H54 (cell line): ENCODE measurements around the gene DEK.
A peak's percentile ranks its signal among the peaks of the same experiment; 100 is the strongest.
"Not testable (repeated sequence)": the region's sequence is repeated elsewhere in the genome, so short reads cannot be mapped to it uniquely, and the experiment has no call there.

ENCODE experiments used
- DNase-seq: peaks from one replicate; pipeline ENCODE4 v3.0.0; 2011; ENCODE audit warnings: low spot score, mixed read lengths; ENCODE audit not compliant: insufficient read length
- FAIRE-seq: peaks from 3 replicates; lab custom pipeline; 2011; peaks lifted over from hg19 to GRCh38; lab: Jason Lieb, UNC
- POLR2A ChIP-seq: IDR thresholded peaks from 2 replicates; pipeline ENCODE4 v1.6.1; 2011; ENCODE audit warnings: low read depth, mild to moderate bottlenecking, low read length

DEK gene

DNA sequence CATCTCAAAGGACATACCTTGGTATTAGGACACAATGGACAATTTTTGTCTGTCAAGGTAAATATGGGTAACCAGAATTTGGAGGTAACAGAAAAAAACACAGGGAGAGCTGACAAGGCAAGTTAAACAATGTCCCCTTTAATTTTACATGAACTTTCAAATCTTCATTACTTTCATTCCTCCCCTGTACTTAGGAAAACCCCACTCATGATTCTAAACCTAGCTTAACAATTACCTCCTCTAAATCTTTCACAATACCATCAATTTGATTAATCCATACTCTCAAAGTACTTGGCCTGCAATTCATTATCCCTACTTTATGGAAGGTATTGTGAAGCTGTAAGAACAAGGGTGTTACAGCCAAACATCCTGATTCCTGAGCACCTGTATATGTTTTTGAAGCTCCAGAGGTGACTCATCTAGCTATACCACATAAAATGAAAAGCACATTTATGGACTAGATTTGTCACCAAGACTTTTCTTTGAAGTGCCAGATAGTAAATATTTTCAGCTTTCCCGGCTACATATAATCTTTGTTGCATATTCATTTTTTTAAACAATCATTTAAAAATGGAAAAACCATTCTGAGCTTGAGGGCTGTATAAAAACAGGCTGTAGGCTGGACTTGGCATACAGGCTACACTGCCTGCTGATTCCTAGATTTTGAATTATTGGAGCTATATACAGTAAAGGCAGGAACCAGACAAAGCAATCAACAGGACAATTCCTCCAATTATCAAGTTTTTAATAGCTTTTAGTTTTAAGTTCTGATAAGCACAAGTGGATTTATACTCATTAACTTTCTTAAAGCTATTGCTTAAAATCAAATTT is 22.9 kb downstream of the DEK start:
- no peak for DNase-seq
- no peak for FAIRE-seq
- no peak for TF ChIP-seq POLR2A

DNA sequence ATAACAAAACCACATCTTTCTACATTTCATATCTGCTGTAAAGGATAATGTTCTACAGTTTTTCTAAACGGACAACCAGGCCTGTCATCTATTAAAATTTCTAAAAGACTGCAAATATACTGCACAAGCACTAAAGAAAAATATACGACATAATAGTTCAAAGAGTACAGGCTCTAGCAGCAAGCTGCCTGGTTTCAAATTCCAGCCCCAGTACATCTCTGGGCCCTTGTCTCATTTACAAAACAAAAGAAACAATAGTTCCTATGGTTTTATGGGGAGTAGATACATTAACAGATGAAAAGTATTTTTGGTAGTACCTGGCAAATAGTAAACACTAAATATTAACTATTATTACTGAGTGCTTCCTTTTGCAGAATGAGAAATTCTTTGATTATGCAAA is 24.1 kb downstream of the DEK start:
- DNase-seq (no peak), FAIRE-seq (no peak)
- TF ChIP-seq POLR2A: no peak

- TF ChIP-seq POLR2A: no peak
- FAIRE-seq (no peak), DNase-seq (no peak)
Measured at GRCh38 chr6:18237167-18237566, 27.2 kb downstream of the DEK start.

DNA sequence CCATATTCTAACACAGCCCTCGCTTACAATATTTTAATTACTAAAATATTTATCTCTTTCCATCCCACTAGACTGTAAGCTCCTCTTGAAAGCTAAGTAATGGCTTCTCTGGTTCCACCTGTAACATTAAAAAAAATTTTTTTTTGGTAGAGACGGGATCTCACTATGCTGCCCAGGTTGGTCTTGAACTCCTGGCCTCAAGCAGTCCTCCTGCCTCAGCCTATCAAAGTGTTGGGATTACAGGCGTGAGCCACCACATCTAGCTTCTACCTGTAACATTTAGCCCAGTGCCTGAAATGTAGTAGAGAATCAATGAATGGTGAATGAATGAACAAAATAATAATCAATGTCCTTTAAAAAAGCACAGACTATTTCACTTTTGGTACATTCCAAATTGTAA is 28.8 kb downstream of the DEK start:
- TF ChIP-seq POLR2A: no peak
- no peak for FAIRE-seq
- no peak for DNase-seq

DNA sequence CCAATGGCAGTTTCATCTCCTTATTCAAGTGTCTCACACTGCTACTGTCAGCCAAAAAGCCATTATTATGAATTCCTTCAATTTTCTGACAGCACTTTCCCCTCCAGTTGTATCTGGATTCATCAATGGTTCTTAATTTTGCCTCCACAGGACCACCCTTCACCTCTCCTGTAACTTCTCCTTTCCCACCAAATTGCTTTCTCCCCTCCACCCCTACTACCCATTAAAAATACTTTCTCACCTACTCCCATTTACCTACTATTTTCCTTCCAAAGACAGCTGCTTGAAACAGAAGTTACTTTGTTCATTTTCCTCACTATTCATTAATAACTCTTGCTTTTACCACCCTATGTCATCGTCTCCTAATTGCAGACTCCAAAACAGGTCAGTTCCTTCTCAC is 29.8 kb downstream of the DEK start:
- no peak for DNase-seq
- no peak for TF ChIP-seq POLR2A
- no peak for FAIRE-seq

- not testable (repeated sequence) for FAIRE-seq, DNase-seq
Measured at GRCh38 chr6:18233770-18234169, 30.6 kb downstream of the DEK start.

DNA sequence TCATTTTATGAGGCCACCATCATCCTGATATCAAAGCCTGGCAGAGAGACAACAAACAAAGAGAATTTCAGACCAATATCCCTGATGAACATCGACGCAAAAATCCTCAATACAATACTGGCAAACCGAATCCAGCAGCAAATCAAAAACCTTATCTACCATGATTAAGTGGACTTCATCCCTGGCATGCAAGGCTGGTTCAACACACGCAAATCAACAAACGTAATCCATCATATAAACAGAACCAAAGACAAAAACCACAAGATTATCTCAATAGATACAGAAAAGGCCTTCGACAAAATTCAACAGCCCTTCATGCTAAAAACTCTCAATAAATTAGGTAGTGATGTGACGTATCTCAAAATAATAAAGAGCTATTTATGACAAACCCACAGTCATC is 32.5 kb downstream of the DEK start:
- not testable (repeated sequence) for DNase-seq, FAIRE-seq

DNA sequence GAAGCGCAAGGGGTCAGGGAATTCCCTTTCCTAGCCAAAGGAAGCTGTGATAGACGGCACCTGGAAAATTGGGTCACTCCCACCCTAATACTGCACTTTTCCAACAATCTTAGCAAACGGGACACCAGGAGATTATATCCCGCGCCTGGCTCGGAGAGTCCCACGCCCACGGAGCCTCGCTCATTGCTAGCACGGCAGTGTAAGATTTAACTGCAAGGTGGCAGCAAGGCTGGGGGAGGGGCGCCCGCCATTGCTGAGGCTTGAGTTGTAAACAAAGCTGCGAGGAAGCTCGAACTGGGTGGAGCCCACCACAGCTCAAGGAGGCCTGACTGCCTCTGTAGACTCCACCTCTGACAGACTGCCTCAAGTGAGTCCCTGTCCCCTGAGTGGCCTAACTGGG is 35.7 kb downstream of the DEK start:
- not testable (repeated sequence) for DNase-seq, FAIRE-seq

GRCh38 chr6:18227166-18227565 is 37.2 kb downstream of the DEK start:
- FAIRE-seq, DNase-seq: not testable (repeated sequence)

DNA sequence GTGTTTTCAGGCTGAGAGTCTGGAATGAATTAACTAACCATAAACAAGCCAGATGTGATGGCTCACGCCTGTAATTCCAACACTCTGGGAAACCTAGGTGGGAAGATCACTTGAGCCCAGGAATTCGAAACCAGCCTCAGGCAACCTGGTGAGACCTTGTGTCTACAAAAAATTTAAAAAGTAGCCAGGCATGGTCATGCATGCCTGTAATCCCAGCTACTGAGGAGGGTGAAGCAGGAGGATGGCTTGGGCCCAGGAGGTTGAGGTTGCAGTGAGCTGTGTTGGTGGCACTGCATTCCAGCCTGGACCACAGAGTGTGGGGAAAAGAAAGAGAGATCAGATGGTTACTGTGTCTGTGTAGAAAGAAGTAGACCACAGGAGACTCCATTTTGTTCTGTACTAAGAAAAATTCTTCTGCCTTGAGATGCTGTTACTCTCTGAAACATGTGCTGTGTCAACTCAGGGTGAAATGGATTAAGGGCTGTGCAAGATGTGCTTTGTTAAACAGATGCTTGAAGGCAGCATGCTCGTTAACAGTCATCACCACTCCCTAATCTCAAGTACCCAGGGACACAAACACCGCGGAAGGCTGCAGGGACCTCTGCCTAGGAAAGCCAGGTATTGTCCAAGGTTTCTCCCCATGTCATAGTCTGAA is 37.8 kb downstream of the DEK start:
- peak; percentile 15 for FAIRE-seq
- not testable (repeated sequence) for DNase-seq

DNA sequence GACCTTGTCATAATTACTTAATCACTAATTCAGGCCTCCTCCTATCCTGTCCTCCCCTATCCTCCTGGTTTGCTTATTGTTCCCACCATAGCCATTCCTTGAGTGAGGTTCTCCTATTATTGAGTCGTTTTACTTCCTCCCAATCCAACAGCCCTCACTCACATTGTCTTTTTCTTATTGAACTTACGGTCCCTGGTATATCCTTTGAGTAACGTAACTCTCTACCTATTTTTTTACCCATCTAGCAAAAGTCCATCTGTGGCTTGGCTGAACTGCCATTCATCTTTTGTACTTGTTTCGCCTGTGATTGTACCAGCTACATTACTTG is 43.1 kb downstream of the DEK start:
- no peak for DNase-seq
- no peak for FAIRE-seq
- TF ChIP-seq POLR2A: no peak

- FAIRE-seq (no peak), DNase-seq (no peak)
- TF ChIP-seq POLR2A: no peak
Measured at GRCh38 chr6:18219591-18219990, 44.7 kb downstream of the DEK start.

DNA sequence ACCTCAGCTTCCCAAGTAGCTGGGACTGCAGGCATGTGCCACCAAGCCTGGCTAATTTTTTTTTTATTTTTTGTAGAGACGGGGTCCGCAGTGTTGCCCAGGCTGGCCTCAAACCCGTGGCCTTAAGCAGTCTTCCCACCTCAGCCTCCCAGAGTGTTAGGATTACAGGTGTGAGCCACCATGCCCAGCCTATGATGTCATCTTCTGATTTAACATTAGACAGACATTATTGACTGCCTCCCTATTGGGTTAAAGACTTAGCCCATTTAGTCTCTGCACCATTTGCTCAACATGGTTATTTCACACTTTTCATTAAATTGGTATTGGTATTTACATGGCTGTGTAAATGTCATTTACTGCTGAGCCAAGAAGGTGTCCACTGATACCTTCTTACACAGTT is 46.1 kb downstream of the DEK start:
- no peak for DNase-seq
- no peak for TF ChIP-seq POLR2A
- no peak for FAIRE-seq

DNA sequence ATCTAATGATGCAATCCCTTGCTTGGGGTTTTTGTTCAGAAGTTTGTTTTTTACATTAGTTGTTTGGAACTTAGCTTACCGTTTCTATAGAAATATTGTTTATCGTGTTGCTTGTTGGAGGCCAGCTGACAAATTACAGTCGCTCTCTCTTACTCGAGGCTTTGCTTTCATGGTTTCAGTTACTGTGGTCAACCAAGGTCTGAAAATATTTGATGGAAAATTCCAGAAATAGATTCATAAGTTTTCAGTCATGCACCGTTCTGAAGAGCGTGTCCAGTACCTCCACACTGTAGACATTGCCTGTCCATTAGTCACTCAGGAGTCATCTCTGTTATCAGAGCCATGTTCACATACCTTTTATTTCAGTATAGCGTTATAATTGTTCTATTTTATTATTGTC is 47.9 kb downstream of the DEK start:
- no peak for FAIRE-seq

DNA sequence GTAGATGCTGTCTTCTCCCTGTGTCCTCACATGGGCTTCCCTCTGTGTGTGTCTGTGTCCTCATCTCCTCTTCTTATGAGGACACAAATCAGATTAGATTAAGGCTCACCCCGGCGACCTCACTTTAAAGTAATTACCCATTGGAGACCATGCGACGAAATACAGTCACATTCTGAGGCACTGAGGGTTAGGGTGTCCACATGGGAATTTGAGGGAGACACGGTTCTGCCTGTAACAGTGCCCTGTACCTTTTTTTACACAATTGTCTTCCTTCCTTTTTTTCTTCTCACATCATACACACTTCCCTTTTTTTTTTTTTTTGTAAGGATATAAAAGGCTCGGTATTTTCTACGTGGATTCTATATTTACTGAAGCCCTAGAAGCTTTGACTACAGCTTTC is 48.9 kb downstream of the DEK start:
- no peak for TF ChIP-seq POLR2A
- DNase-seq: no peak
- no peak for FAIRE-seq

More for the DNA sequence above, 47.9 kb downstream of the DEK start:
- DNase-seq: no peak
- TF ChIP-seq POLR2A: no peak
